Activated naive CD8-positive, alpha-beta T cell treated with anti-CD3 and anti-CD28 coated beads, Interleukin-2, amount 10 ng/mL, durations not matched to agents 7 days and 5 days (primary cell): ENCODE results near the gene KIRREL3. TPM values are rescaled to one million over a fixed set of nuclear protein-coding genes. Genes with fewer than 3 reads are reported as not detected.

Experiments
- ATAC-seq: fragments of 150-1000 bp; cut with Tn5 transposase; one replicate; pipeline ENCODE4 v1.10.0; 2021; ENCODE audit warnings: low read depth, moderate library complexity
- POLR2A ChIA-PET: fragments of 350-600 bp; sonication (Branson Sonifier 250); formaldehyde crosslinking; loops from one replicate; lab custom pipeline; 2021; ENCODE audit warnings: antibody characterized with exemption; lab: Charles Lee
- DNase-seq: peaks from one replicate; pipeline ENCODE4 v3.0.0; 2021
- H3K27ac Mint-ChIP-seq: one replicate; pipeline ENCODE4 v1.8.0; 2022; ENCODE audit warnings: mild to moderate bottlenecking, mixed read lengths
- H3K27me3 Mint-ChIP-seq: one replicate; pipeline ENCODE4 v1.8.0; 2022; ENCODE audit warnings: mild to moderate bottlenecking, moderate library complexity, mixed read lengths
- H3K36me3 Mint-ChIP-seq: one replicate; pipeline ENCODE4 v1.8.0; 2021; ENCODE audit warnings: mild to moderate bottlenecking, mixed read lengths
- H3K4me1 Mint-ChIP-seq: one replicate; pipeline ENCODE4 v1.8.0; 2021; ENCODE audit warnings: mixed read lengths
- H3K4me3 Mint-ChIP-seq: one replicate; pipeline ENCODE4 v1.8.0; 2022; ENCODE audit warnings: mild to moderate bottlenecking, moderate library complexity, mixed read lengths
- H3K9me3 Mint-ChIP-seq: one replicate; pipeline ENCODE4 v1.8.0; 2021; ENCODE audit warnings: mixed read lengths
- total RNA-seq, 2 experiments: library from RNA; stranded (reverse); gene quantifications; one replicate each; pipeline ENCODE4 v1.2.3, GENCODE V29; 2021

Gene KIRREL3
- total RNA-seq, 2 experiments from 2014 or later: not detected

GRCh38 chr11:126655807-126656128, 344.8 kb downstream of the KIRREL3 start:
- Mint-ChIP-seq H3K4me3 (no peak overlapping the region), H3K27ac (no peak overlapping the region), H3K27me3 (peaks cover 8% of the 10 kb centered on the region), H3K4me1 (no peaks in the 10 kb centered on the region), H3K36me3 (no peaks in the 10 kb centered on the region), H3K9me3 (no peaks in the 10 kb centered on the region)
- DNase-seq (no peak), ATAC-seq (no peak)
- POLR2A ChIA-PET: no interaction called here

DNA sequence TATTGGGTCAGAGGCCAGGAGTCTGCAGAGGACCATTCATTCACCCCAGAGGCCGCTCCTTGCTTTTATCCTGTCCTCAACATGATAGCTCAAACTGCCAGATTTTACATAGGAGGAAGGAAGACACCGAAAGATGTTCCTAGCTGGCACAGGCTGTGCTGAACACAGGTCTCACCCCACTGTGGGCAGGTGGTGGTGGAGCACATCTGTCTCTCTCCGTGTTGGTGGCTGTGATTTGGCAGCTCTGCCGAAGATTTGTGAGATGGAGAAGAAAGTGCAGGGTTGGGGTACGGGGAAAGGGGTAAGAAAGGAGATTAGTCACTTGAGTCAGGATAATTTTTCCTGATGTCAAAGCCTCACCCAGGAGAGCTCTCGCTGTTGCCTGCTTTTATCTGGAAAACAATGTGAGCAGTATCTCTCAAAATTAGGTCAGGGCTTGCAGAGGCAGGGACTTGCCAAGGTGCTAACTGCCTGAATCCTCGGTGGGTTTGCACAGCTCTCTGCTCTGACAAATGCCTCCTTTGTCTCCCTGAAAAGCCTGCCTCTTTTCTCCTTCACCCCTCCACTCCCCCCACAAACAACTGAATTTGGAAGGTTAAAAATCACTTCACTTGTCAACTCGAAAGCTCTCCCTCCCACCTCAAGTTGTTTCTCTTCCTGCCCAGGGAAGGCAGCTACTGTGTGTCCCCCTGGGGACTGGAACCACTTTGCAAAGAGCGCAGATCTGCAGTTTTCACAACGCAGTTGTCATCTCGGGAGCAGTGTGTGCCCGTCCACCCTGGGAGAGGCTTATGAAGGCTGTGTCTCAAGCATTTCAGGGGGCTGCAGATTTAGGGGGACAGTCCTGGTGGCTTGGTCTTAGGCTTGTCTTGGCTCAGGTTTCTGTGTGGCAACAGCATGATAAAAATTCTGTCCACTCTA, 345.4 kb downstream of the KIRREL3 start:
- H3K27ac Mint-ChIP-seq: no peak overlapping the region
- no peaks in the 10 kb centered on the region for H3K36me3 Mint-ChIP-seq
- H3K4me3 Mint-ChIP-seq: no peak overlapping the region
- H3K27me3 Mint-ChIP-seq: peaks cover 8% of the 10 kb centered on the region
- DNase-seq (no peak), ATAC-seq (no peak)
- POLR2A ChIA-PET: no interaction called here
- H3K4me1 Mint-ChIP-seq: no peaks in the 10 kb centered on the region
- H3K9me3 Mint-ChIP-seq: no peaks in the 10 kb centered on the region

GRCh38 chr11:126653040-126653439, 347.5 kb downstream of the KIRREL3 start:
- Mint-ChIP-seq H3K4me1 (no peaks in the 10 kb centered on the region), H3K4me3 (no peak overlapping the region)
- POLR2A ChIA-PET: no interaction called here

DNA sequence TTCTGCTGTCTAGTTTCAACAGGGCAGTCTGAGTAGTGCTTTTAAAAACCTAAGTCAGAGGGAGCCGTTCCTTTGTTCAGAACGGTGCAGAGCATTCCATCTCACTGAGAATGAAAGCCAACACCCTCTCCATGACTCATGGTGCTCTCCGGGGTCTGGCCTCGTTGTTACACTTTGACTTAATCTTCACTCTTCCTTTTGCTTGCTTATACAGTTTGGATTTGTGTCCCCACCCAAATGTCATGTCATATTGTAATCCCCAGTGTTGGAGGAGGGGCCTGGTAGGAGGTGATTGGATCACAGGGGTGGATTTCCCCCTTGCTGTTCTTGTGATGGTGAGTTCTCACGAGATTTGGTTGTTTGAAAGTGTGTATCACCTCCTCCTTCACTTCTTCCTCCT, 352.8 kb downstream of the KIRREL3 start:
- peaks cover 1% of the 10 kb centered on the region for H3K27me3 Mint-ChIP-seq
- ATAC-seq: no peak

More at GRCh38 chr11:126653040-126653439, 347.5 kb downstream of the KIRREL3 start:
- Mint-ChIP-seq H3K36me3 (no peaks in the 10 kb centered on the region), H3K27me3 (peaks cover 4% of the 10 kb centered on the region), H3K27ac (no peak overlapping the region), H3K9me3 (no peaks in the 10 kb centered on the region)
- ATAC-seq (no peak), DNase-seq (no peak)

GRCh38 chr11:126646701-126647557, 353.6 kb downstream of the KIRREL3 start:
- no peak for DNase-seq
- no peaks in the 10 kb centered on the region for H3K36me3 Mint-ChIP-seq
- H3K4me1 Mint-ChIP-seq: no peaks in the 10 kb centered on the region
- H3K27me3 Mint-ChIP-seq: peaks cover 1% of the 10 kb centered on the region
- ATAC-seq: no peak
- no peaks in the 10 kb centered on the region for H3K9me3 Mint-ChIP-seq
- H3K27ac Mint-ChIP-seq: no peak overlapping the region
- H3K4me3 Mint-ChIP-seq: no peak overlapping the region
- POLR2A ChIA-PET: no interaction called here

More for the DNA sequence above, 352.8 kb downstream of the KIRREL3 start:
- H3K4me3 Mint-ChIP-seq: no peak overlapping the region
- no peak overlapping the region for H3K27ac Mint-ChIP-seq
- DNase-seq: no peak
- H3K9me3 Mint-ChIP-seq: no peaks in the 10 kb centered on the region
- POLR2A ChIA-PET: no interaction called here
- no peaks in the 10 kb centered on the region for H3K4me1 Mint-ChIP-seq
- H3K36me3 Mint-ChIP-seq: no peaks in the 10 kb centered on the region

- no peaks in the 10 kb centered on the region for H3K4me1 Mint-ChIP-seq
Observed at GRCh38 chr11:126645186-126645585, 355.4 kb downstream of the KIRREL3 start.

GRCh38 chr11:126640186-126640585, 360.4 kb downstream of the KIRREL3 start:
- Mint-ChIP-seq H3K36me3 (no peaks in the 10 kb centered on the region), H3K4me1 (no peaks in the 10 kb centered on the region), H3K9me3 (no peaks in the 10 kb centered on the region), H3K27ac (no peak overlapping the region), H3K27me3 (peaks cover 8% of the 10 kb centered on the region), H3K4me3 (no peak overlapping the region)
- ATAC-seq (no peak), DNase-seq (no peak)
- POLR2A ChIA-PET: no interaction called here

More at GRCh38 chr11:126645186-126645585, 355.4 kb downstream of the KIRREL3 start:
- Mint-ChIP-seq H3K9me3 (no peaks in the 10 kb centered on the region), H3K27me3 (peaks cover 1% of the 10 kb centered on the region), H3K36me3 (no peaks in the 10 kb centered on the region), H3K27ac (no peak overlapping the region), H3K4me3 (no peak overlapping the region)
- ATAC-seq: no peak
- no peak for DNase-seq
- POLR2A ChIA-PET: no interaction called here

- no peaks in the 10 kb centered on the region for H3K36me3 Mint-ChIP-seq
- no peaks in the 10 kb centered on the region for H3K9me3 Mint-ChIP-seq
- H3K27me3 Mint-ChIP-seq: peaks cover 10% of the 10 kb centered on the region
- H3K4me1 Mint-ChIP-seq: no peaks in the 10 kb centered on the region
- no peak overlapping the region for H3K4me3 Mint-ChIP-seq
- H3K27ac Mint-ChIP-seq: no peak overlapping the region
- ATAC-seq (no peak), DNase-seq (no peak)
- POLR2A ChIA-PET: no interaction called here
Observed at GRCh38 chr11:126639692-126640091, 360.9 kb downstream of the KIRREL3 start.

DNA sequence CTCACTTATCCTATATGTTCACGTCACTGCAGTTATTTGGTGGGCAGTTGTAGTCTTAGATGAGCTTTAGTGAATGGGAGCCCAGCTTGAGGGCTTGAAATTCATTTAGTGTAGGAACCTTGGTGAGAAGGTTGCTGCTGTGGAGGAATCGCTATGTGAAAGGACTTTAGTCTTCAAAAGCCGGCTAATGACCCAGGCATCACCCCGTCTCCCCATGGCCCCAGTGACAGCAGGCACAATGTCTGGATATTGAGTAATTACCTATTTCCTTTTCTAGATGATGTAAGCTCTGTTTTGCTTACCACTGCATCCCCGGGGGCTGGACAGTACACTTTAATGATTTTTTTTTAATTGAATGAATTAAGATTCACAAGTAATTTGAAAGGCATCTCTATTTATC, 361.9 kb downstream of the KIRREL3 start:
- Mint-ChIP-seq H3K4me1 (no peaks in the 10 kb centered on the region), H3K27ac (no peak overlapping the region), H3K36me3 (no peaks in the 10 kb centered on the region), H3K4me3 (no peak overlapping the region), H3K27me3 (peaks cover 11% of the 10 kb centered on the region), H3K9me3 (no peaks in the 10 kb centered on the region)
- DNase-seq (no peak), ATAC-seq (no peak)
- POLR2A ChIA-PET: no interaction called here

GRCh38 chr11:126637795-126638175, 362.8 kb downstream of the KIRREL3 start:
- no peaks in the 10 kb centered on the region for H3K36me3 Mint-ChIP-seq
- H3K4me3 Mint-ChIP-seq: no peak overlapping the region

GRCh38 chr11:126636911-126637794, 363.4 kb downstream of the KIRREL3 start:
- Mint-ChIP-seq H3K4me1 (no peaks in the 10 kb centered on the region), H3K4me3 (no peak overlapping the region), H3K36me3 (no peaks in the 10 kb centered on the region), H3K9me3 (no peaks in the 10 kb centered on the region), H3K27ac (no peak overlapping the region), H3K27me3 (peaks cover 11% of the 10 kb centered on the region)
- no peak for DNase-seq
- no peak for ATAC-seq
- POLR2A ChIA-PET: no interaction called here

More at GRCh38 chr11:126637795-126638175, 362.8 kb downstream of the KIRREL3 start:
- Mint-ChIP-seq H3K27me3 (peaks cover 11% of the 10 kb centered on the region), H3K27ac (no peak overlapping the region), H3K9me3 (no peaks in the 10 kb centered on the region), H3K4me1 (no peaks in the 10 kb centered on the region)
- no peak for DNase-seq
- POLR2A ChIA-PET: no interaction called here
- no peak for ATAC-seq

- no peak overlapping the region for H3K27ac Mint-ChIP-seq
- ATAC-seq: no peak
- H3K27me3 Mint-ChIP-seq: peaks cover 11% of the 10 kb centered on the region
- POLR2A ChIA-PET: no interaction called here
- no peak for DNase-seq
- H3K36me3 Mint-ChIP-seq: no peaks in the 10 kb centered on the region
- H3K4me1 Mint-ChIP-seq: peaks cover 1% of the 10 kb centered on the region
- H3K4me3 Mint-ChIP-seq: no peak overlapping the region
- H3K9me3 Mint-ChIP-seq: no peaks in the 10 kb centered on the region
Observed at GRCh38 chr11:126635511-126635910, 365.1 kb downstream of the KIRREL3 start.

GRCh38 chr11:126634963-126635362, 365.6 kb downstream of the KIRREL3 start:
- H3K4me3 Mint-ChIP-seq: no peak overlapping the region
- H3K27me3 Mint-ChIP-seq: peaks cover 11% of the 10 kb centered on the region
- no peaks in the 10 kb centered on the region for H3K9me3 Mint-ChIP-seq
- POLR2A ChIA-PET: no interaction called here
- peaks cover 1% of the 10 kb centered on the region for H3K4me1 Mint-ChIP-seq
- H3K36me3 Mint-ChIP-seq: no peaks in the 10 kb centered on the region
- DNase-seq (no peak), ATAC-seq (no peak)
- no peak overlapping the region for H3K27ac Mint-ChIP-seq
